ENCODE measurements around the gene NPIPA1.
"Not testable (repeated sequence)": the region's sequence is repeated elsewhere in the genome, so short reads cannot be mapped to it uniquely, and the experiment has no call there.

DNA sequence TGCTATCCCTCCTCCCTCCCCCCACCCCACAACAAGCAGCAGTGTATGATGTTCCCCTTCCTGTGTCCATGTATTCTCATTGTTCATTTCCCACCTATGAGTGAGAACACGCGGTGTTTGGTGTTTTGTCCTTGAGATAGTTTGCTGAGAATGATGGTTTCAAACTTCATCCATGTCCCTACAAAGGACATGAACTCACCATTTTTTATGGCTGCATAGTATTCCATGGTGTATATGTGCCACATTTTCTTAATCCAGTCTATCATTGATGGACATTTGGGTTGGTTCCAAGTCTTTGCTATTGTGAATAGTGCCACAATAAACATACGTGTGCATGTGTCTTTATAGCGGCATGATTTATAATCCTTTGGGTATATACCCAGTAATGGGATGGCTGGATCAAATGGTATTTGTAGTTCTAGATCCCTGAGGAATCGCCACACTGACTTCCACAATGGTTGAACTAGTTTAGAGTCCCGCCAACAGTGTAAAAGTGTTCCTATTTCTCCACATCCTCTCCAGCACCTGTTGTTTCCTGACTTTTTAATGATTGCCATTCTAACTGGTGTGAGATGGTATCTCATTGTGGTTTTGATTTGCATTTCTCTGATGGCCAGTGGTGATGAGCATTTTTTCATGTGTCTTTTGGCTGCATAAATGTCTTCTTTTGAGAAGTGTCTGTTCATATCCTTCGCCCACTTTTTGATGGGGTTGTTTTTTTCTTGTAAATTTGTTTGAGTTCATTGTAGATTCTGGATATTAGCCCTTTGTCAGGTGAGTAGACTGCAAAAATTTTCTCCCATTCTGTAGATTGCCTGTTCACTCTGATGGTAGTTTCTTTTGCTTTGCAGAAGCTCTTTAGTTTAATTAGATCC lies 56.3 kb downstream of the NPIPA1 start:
- TF ChIP-seq POLR2AphosphoS5, GABPA (IDR thresholded peaks at IDR 0.05; ENCODE audit: low read depth): not testable (repeated sequence)
- TF ChIP-seq, protein P1, sequence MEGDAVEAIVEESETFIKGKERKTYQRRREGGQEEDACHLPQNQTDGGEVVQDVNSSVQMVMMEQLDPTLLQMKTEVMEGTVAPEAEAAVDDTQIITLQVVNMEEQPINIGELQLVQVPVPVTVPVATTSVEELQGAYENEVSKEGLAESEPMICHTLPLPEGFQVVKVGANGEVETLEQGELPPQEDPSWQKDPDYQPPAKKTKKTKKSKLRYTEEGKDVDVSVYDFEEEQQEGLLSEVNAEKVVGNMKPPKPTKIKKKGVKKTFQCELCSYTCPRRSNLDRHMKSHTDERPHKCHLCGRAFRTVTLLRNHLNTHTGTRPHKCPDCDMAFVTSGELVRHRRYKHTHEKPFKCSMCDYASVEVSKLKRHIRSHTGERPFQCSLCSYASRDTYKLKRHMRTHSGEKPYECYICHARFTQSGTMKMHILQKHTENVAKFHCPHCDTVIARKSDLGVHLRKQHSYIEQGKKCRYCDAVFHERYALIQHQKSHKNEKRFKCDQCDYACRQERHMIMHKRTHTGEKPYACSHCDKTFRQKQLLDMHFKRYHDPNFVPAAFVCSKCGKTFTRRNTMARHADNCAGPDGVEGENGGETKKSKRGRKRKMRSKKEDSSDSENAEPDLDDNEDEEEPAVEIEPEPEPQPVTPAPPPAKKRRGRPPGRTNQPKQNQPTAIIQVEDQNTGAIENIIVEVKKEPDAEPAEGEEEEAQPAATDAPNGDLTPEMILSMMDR (IDR thresholded peaks at IDR 0.05; ENCODE audit: insufficient read depth, low read length): not testable (repeated sequence)
